UCSD-AML1 (cell line): ENCODE data around the gene PADI2.
"Not testable (repeated sequence)": the region's sequence is repeated elsewhere in the genome, so short reads cannot be mapped to it uniquely, and the experiment has no call there.

Source experiments
- DNase-seq: peaks from one replicate; lab custom pipeline; 2025; ENCODE audit not compliant: unreplicated experiment; lab: John Stamatoyannopoulos, UW

PADI2 gene

DNA sequence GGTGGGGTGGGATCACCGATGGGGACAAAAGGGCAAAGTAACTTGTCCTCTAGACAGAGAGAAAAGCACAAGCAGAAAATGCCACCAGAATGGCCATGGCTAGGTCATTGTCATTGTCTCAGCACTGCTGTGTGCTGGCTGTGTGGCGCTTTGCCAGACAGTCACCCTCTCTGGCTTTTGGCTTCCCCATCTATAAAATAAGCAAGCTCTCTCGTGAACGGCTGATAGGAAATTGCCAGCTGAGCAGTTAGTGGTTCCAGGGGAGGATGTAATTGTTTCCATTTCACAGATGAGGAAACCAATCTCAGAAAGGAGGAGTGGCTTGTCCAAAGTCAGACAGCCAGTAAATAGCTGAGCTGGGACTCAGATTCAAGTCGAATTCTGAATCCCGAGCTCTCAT lies 32.5 kb downstream of the PADI2 start:
- no peak for DNase-seq

DNA sequence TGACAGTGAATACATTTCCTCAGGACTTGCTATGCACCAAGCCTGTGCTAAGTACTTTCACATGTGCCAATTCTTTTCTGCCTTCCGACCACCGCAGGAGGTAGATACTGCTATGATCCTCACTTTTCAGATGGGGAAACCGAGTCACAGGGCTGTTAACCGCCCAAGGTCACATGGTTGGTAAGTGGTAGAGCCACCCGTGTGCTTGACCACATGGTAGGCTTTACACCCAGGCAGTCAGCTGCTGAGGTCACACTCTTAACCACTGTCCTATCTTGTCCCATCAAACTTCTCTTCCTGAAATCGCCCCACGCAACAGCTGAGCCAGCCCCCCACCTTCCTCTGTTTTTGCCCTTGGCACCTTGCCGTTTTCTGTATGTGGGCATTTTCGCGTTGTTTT lies 34.5 kb downstream of the PADI2 start:
- DNase-seq = no peak

DNA sequence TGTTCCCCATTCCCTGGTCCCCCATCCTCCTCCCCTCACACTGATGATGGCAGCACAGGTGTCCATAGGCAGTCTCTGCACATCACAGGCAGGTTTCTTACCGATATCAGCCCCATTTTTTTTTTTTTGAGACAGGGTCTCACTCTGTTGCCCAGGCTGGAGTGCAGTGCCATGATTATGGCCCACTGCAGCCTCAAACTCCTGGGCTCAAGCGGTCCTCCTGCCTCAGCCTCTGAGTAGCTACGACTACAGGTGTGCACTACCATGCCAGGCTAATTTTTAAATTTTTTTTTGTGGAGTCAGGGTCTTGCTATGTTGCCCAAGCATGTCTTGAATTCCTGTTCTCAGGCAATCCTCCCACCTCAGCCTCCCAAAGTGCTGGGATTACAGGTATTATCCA lies 36.5 kb downstream of the PADI2 start:
- no peak for DNase-seq

DNA sequence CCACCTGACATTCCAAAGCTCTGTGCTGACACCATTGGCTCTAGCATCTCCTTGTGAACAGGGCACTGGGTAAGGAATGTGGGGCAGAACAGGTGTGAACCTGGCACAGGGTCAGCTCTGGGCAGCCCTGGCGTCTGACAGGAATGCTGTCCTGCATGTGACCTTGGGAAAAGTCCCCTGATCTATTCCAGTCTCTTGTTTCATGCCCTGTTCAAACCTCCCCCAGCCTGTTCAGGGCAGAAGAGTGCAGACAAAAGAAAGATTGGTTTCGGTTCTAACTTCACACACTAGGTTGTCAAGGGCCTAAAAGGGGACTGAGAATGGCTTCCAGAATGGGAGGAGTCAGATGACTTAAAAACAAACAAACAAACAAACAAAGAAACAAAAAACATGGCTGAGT lies 37.8 kb downstream of the PADI2 start:
- no peak for DNase-seq

DNA sequence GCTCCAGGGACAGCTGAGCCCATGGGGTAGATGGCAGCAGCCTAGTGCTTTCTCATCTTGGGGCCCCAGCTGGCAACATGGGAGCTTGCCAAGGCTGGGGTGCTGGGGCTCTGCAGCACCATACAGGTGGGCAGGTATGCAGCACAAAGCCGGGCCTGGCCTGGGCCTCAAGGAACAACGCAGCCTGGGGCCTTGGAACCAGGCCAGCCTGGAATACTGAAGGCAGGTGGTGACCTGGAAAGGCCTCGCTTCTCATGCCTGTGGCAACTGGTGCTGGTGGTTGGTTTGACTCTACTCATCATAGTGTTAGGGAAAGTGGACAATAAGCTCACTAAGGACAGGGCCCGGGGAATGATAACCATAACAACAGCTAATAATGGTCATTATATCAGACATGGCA lies 38.4 kb downstream of the PADI2 start:
- DNase-seq = no peak

DNA sequence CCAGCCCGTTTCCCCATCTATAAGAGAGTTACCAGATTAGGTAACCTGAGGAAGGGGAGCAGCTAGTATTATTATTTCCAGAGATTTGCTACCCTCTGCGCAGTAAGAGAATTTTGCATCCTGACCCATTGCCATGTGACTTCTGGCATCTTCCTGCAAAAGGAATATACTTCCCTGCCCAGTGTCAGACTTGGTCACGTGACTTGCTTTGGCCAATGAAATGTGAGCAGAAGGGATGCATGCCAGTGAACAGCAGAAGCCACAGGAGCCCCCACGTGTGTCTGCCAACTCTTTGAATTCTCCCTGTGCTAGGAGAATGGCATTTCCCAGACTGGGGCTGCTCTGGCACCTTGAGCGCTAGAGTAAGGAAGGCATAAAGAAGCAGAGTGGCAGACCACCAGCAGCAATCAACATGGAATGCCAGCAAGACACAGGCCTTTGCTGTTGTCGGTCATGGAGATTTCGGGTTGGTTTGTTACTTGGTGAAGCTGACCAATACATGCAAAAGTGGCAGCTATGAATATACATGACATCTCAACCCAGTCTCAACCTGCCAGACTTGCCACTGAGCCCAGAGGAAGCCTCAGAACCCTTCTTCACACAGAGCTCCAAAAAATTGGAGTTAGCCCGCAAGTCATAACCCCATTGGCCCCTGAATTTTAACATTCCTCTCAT lies 39.0 kb downstream of the PADI2 start:
- DNase-seq = no peak

DNA sequence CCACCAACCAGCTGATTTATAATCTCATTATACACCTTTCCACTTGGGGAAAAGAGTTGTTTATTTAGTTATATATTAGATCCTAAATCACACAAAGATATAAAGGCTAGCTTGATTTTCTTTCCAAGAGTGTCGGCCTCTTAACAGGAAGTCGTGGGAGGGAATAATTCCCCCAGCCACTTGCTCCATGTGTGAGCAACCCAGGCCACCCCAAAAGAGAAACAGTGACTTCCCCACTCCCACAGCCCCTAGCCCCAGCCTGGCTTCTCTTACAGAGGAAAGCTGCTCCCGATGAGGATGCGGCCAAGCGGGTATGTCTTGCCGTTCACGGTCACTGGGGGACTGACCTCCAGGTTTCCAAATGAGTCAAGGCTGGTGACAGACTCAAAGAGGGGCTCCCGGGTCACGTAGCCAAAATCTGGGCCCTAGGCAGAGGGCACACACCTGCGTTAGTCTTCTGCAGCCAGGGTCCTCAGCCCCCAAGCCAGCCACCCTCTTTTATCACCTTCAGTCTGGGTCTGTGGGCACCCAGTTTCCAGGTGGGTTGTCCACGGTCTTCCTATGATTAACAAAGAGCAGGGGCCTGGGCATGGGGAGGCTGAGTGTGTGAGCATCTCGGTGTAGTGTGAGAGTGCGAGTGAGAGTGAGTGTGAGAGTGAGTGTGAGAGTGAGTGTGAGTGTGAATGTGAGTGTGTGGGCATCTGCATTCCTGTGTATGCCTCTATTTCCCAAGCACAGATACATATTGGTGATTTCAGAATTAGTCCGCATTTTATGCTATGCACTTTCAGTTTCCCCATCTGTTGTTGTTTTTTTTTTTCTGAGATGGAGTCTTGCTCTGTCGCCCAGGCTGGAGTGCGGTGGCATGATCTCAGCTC lies 40.0 kb downstream of the PADI2 start:
- DNase-seq = no peak

DNA sequence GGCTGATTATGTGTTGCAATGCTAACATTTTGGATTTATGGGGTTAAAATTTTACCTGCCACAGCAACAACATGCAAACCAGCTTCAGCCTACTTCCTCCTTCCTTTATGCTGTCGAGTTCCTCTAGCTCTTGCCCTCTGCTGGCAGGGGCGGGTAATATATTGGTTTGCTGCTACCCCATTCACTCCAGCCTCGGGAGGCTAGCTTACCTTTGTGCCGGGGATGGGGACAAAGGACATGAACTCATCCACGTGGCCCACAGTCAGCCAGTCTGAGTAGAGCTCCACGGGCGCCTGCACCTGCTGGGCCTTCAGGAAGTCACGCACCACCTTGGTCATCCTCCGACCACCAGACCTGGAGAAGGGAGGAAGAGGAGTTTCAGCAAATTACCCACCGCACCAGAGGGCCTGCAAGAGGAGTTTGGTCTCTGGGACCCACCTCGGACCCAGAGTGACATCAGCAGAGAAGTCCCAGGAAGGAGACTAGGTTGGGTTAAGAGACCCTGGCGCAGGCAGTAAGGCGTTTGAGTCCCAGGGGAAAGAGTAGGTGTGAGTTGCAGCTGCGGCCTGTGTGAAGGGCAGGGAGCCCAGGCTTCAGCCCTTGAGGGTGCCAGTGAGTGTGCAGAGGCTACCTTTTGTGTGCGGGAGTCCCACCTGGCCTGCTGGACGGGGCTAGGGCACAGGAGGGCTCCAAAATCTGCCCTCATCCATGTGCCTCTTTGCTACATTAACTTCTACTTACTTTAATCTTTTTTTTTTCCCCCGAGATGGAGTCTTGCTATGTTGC lies 43.6 kb downstream of the PADI2 start:
- peak; percentile 24 for DNase-seq

DNA sequence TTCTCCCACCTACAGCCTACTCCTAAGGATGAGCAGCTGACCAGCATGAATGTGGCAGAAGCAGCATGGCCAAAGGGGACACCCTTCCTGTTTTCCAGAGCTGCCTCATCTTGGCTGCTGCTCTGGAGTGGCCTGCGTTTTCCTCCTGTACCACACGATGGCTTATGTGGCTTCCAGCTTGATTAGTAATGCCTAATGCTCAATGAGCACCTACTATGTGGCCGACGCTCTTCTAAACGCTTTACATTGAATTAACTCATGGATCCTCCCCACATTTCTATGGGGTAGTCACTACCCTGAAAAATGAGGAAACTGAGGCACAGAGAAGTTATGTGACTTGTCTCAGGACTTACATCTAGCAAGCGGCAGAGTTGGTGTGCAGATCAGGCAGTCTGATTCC lies 47.5 kb downstream of the PADI2 start:
- no peak for DNase-seq

DNA sequence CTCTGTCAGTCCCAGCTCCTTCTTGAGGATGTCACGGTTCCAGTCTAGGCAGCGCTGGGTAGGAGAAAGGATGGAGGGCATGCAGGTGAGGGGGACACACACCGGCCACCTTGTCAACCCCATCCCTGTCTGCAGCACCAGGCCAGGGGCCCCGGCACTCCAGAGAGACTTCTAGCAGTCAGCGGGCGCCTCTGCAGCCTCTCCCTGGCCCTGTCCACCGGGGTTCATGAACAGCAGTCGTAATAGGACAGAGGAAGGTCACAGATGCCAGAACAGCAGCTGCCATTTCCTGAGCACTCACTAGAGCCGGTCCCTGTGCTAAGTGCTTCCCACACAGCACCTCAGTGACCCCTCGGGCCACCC lies 49.1 kb downstream of the PADI2 start:
- no peak for DNase-seq

DNA sequence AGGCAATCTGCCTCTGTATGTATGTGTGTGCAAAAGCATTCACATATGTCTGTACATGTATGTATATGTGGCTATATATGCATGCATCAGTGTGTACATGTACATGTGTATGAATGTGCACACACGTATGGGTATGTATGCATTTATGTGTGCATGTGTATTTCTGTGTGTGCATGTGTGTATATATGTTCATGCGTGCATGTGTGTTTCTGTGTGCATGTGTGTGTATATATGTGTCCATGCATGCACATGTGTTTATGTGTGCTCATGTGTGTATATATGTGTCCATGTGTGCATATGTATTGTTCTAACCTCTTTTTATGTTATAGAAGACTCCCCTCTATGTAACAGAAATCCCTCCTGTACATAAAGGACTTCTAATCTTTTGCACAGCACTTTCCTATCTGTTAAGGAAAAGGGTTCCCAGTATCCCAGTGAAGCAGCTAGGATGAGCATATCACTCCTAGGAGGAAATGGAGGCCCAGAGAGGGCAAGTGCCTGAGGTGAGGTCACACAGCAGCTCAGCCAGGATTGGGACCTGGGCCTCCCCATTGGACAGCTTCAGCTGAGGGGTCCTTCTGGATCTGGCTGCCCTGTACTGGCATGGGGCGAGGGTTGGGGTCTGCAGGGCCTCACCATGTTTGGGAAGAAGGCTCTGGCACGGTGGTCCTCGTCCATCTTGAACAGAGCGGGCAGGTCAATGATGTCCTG lies 49.6 kb downstream of the PADI2 start:
- DNase-seq = no peak

DNA sequence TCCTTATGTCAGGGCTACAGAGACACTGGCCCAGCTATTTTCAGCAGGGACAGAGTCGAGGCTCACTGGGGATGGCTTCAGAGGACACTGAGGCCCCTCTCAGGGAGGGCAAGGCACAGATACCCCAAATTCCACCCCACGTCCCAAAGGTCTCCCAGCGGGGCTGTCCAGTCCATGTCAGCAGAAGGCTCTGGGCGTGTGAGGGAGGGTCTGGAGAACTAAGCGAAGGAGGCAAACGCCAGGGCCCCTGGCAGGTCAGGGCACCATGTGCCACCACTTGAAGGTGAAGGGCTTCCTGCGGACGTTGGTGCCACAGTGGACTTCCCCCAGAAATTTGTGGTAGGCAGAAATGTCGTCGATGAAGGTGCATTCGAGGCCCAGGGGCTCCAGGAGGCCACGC lies 50.5 kb downstream of the PADI2 start:
- no peak for DNase-seq

DNA sequence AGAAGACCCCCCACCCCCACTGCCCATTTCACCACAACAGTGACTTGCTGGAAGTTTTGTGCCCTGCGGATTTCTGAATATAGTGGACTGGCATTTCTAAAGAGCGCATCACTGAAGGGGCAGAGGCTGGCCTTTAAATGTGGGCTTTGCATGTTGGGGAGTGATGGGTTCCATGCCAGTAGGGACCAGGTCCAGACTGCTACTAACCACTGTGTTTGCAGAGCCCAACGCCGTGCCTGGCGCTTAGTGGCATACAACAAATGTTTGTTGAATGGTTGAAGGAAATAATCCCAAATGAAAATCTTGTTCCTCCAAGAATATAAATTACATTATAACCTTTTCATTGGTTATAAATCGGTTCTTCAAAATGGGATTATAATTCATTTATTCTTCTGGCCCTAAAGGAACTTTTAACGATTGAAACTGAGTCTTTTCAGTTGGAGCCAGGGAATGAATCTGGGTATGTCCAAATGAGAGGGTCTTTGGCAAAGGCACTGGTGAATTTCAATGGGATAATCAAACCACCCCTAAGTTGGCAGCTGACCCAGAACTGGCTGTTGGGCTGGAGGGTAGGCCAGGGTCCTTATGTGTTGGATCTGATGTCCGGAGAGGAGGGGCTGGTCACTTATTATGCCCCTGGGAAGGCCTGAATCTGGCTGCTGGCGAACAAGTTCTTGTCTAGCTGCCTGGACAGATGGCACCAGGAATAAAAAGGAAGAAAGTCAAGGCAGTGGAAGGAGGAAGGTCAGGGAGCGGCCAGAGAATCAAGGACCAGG lies 51.6 kb downstream of the PADI2 start:
- DNase-seq = no peak

DNA sequence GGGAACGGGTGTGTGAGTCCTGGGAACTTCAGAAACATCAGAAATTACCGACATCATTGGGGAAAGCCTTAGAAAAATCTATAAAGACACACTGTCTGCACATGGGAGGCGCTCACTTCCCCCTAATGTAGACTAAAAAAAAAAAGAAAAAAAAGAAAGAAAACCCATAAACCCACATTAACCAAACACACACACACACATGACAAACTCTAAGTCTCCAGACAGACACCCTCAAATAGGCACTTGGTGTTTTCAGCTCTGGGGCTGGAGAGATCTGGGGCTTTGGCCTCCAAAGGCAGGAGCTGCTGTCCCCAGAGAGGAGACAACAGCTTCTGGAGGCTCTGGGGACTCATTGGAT lies 52.2 kb downstream of the PADI2 start:
- DNase-seq = no peak

DNA sequence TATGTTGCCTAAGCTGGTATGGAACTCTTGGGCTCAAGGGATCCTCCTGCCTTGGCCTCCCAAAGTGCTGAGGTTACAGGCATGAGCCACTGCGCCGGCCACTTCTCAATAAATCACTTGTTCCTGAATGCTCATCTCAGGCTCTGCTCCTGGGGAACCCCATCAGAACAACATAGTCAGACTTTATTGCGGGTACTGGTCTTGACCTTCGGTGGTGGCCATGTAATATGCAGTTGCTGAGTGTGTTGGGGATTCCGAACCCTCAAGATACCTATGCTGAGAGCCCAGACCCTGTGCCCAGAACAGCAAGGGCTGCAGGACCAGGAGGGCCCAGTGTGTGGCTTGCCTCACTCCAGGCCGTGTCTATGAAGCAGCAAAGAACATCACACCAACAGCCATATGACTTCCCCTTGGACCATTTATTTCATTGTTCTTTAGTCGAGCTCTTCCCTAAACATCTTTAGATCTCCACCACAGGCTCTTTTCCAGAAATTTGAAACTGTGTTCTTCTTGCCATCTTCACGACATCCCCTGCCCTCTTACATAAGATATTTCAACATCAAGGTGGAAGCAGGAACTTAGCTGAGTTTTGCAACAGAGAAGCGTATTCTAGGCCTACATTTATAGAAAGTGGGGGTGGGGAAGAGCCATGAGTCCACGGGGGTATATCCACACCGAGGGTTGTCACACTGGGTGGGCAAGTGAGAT lies 52.7 kb downstream of the PADI2 start:
- no peak for DNase-seq

DNA sequence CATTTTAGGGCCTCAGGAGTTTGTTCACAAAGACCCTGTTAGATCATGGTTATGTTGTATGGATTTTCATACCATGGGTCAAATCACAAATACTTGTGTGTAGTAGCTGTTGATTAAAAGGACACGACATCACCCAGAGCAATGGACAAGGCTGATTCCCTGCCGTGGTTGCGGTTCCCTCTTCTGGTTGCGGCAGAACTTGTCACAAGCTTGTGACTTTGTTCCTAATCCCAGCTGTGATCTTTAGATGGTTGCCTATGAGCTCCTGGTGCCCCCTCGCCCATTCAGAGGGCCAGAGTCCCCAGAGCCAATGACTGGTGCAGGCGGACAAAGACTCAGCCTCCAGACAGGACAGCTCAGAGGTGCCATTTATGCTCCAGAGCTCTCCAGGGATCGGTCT lies 53.6 kb downstream of the PADI2 start:
- no peak for DNase-seq

DNA sequence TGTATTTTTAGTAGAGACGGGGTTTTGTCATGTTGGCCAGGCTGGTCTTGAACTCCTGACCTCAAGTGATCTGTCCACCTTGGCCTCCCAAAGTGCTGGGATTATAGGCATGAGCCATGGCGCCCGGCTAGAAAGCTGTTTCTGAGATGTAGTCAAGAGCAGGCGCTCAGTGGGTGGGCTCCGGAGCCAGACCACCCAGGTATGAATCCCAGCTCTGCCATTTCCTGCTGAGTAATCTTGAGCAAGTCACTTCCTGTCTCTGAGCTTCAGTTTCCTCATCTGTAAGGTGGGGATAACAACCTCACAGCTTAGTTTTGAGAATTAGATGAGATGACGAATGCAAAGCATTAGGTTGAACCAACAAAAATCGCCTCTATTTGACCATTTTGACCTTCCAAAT lies 56.5 kb downstream of the PADI2 start:
- DNase-seq = not testable (repeated sequence)

DNA sequence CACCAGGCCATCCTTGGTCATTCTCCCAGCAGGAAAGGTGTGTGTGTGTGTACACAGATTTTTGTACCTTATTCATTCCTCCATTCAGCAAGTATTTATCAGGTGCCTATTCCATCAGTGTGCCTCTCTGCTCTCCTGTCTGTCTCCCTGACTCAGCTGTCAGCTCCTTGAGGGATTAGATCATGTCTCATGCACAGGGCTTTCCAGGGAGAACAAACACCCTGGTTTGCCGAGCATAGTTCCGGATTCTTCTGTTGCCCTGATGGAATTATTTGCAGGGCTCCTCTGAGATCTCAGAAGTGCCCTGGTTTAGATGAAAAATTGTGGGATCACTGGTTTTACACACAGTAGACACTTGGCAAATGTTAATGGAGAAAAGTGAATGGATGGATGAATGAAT lies 57.4 kb downstream of the PADI2 start:
- no peak for DNase-seq

DNA sequence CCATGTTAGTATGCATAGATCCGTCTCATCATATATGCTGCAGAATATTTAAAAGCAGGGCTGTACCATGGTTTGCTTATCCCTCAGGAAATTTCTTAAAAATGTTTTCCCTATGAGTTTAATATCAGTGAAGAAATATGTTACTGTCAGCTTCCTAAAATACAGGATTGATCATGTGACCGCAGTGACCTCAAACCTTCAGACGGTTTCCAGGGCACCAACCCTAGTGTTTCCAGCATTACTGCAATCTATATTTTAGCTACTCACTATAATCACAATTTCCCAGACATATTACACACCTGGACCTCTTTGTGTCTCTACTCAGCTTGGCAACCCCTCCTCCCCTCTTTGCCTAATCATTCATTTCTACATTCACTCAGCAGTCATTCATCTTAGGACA lies 57.8 kb downstream of the PADI2 start:
- no peak for DNase-seq

DNA sequence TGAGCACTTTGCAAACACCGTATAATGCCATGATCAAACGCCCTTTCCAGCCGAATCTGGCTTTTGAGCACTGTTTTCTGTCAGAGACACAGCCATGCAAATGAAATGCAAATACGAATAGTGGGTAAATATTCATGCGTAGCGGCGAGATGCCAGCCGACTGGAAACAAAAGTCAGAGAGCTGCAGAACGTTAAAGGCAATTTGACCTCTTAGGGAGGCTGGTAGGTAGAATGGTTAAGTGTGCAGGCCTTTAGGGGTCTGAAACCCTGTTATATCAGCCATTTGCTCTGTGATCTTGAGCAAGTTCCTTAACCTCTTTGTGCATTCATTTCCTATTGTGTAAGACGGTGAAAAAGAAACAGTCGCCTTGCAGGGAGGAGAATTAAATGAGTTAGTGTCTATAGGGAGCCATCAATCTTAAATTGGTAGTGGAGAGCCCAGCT lies 58.9 kb downstream of the PADI2 start:
- no peak for DNase-seq
